NCI-H146 treated with DMSO at 0.1 percent for 48 hours (cell line): ENCODE data around the gene SETX.
A peak's percentile ranks its signal among the peaks of the same experiment; 100 is the strongest.
"Not testable (repeated sequence)": the region's sequence is repeated elsewhere in the genome, so short reads cannot be mapped to it uniquely, and the experiment has no call there.

ENCODE experiments used
- DNase-seq: peaks from one replicate; lab custom pipeline; 2025; ENCODE audit not compliant: unreplicated experiment; lab: John Stamatoyannopoulos, UW

The SETX gene

GRCh38 chr9:132354637-132355355 lies at the start of gene SETX:
SETX (minus strand) TSS chr9:132354986; CDS start chr9:132349428, 5,558 bp downstream.
- DNase-seq = peak; percentile 79

- DNase-seq = no peak
These were observed 49.6 kb upstream of the SETX start for GRCh38 chr9:132404228-132404881.

- no peak for DNase-seq
These were observed 47.0 kb upstream of the SETX start for GRCh38 chr9:132401824-132402223.

GRCh38 chr9:132395560-132395959 lies 40.8 kb upstream of the SETX start:
- DNase-seq = no peak

GRCh38 chr9:132391449-132391848 lies 36.7 kb upstream of the SETX start:
- DNase-seq = no peak

- DNase-seq = no peak
These were observed 36.2 kb upstream of the SETX start for GRCh38 chr9:132390966-132391365.

- DNase-seq = no peak
These were observed 32.3 kb upstream of the SETX start for GRCh38 chr9:132387133-132387532.

GRCh38 chr9:132384376-132384775 lies 29.6 kb upstream of the SETX start:
- no peak for DNase-seq

- DNase-seq = no peak
These were observed 28.7 kb upstream of the SETX start for GRCh38 chr9:132383462-132383883.

- no peak for DNase-seq
These were observed 27.3 kb upstream of the SETX start for GRCh38 chr9:132381966-132382541.

GRCh38 chr9:132378416-132378815 lies 23.6 kb upstream of the SETX start:
- not testable (repeated sequence) for DNase-seq

- DNase-seq = not testable (repeated sequence)
These were observed 23.0 kb upstream of the SETX start for GRCh38 chr9:132377769-132378168.

GRCh38 chr9:132372177-132373095 lies 17.6 kb upstream of the SETX start:
- DNase-seq = no peak

GRCh38 chr9:132370592-132370991 lies 15.8 kb upstream of the SETX start:
- no peak for DNase-seq

- DNase-seq = no peak
These were observed 14.6 kb upstream of the SETX start for GRCh38 chr9:132369421-132369820.

GRCh38 chr9:132367613-132368313 lies 13.0 kb upstream of the SETX start:
- no peak for DNase-seq

- DNase-seq = no peak
These were observed 11.7 kb upstream of the SETX start for GRCh38 chr9:132366481-132366880.

- DNase-seq = no peak
These were observed 11.2 kb upstream of the SETX start for GRCh38 chr9:132365986-132366385.

- no peak for DNase-seq
These were observed 9.3 kb upstream of the SETX start for GRCh38 chr9:132364068-132364467.

- DNase-seq = no peak
These were observed 3.0 kb upstream of the SETX start for GRCh38 chr9:132357764-132358163.
